A673 (cell line): ENCODE data around the gene GPD2.

Source experiments
- CTCF ChIP-seq: fragments of 300-800, 200-600 bp; sonication (generic); conservative IDR thresholded peaks from 2 replicates; pipeline ENCODE4 v1.5.1; 2017; ENCODE audit warnings: low read depth, mild to moderate bottlenecking, antibody characterized with exemption, low read length, moderate library complexity, mixed read lengths
- EZH2 ChIP-seq: fragments of 200-600 bp; sonication (generic); IDR thresholded peaks from 2 replicates; pipeline ENCODE4 v1.6.1; 2017; ENCODE audit warnings: borderline replicate concordance, low read depth, mild to moderate bottlenecking, mixed read lengths, antibody characterized with exemption, low read length; ENCODE audit not compliant: poor library complexity, severe bottlenecking

GRCh38 chr2:156532989-156533388, 96.8 kb downstream of the GPD2 start:
- no peak for TF ChIP-seq CTCF
- no peak for TF ChIP-seq EZH2
